Activated CD4-positive, alpha-beta T cell treated with anti-CD3 and anti-CD28 coated beads for 1 hour (primary cell): ENCODE measurements around the gene EXD3.

Source experiments
- DNase-seq: peaks from one replicate; pipeline ENCODE4 v3.0.0-alpha.2; 2020

EXD3 gene

GRCh38 chr9:137374131-137374845 is 48.7 kb downstream of the EXD3 start:
- DNase-seq: no peak

GRCh38 chr9:137373611-137373980 is 49.4 kb downstream of the EXD3 start:
- no peak for DNase-seq

- no peak for DNase-seq
These were observed 50.0 kb downstream of the EXD3 start for GRCh38 chr9:137372693-137373610.

- no peak for DNase-seq
These were observed 50.9 kb downstream of the EXD3 start for GRCh38 chr9:137371946-137372651.

GRCh38 chr9:137371521-137371941 is 51.4 kb downstream of the EXD3 start:
- no peak for DNase-seq

DNA sequence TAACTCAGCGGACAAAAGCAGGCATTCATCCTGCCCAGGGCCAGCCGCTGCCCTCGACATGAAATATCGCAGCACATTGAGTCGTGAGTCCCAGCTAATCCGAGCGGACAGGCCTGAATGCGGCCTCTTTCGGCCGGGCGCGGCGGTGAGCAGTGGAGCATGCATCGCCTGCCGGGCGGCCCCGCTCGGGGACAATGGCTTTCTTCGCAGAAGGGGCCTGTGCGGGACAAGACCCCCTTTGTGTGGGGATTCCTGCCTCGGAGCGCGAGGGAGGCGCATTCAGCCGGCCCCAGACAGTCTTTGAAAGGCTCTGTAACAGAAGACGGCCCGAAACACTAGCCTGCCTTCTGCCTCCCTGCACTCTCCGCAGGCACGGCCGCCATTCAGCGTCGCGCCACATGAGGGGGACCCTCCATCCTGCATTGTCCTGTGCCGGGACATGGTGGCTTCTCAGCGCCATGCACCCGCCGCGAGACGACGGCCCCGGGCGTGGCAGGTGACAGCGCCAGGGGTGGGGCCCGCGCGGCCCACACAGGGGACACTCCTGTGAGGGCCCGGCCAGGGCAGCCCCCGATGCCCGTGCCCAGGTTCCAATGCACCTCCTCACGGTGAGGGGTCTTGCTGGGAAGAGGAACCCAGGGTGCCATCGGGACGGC is 52.0 kb downstream of the EXD3 start:
- DNase-seq: no peak

- DNase-seq: no peak
These were observed 52.8 kb downstream of the EXD3 start for GRCh38 chr9:137369911-137370764.

DNA sequence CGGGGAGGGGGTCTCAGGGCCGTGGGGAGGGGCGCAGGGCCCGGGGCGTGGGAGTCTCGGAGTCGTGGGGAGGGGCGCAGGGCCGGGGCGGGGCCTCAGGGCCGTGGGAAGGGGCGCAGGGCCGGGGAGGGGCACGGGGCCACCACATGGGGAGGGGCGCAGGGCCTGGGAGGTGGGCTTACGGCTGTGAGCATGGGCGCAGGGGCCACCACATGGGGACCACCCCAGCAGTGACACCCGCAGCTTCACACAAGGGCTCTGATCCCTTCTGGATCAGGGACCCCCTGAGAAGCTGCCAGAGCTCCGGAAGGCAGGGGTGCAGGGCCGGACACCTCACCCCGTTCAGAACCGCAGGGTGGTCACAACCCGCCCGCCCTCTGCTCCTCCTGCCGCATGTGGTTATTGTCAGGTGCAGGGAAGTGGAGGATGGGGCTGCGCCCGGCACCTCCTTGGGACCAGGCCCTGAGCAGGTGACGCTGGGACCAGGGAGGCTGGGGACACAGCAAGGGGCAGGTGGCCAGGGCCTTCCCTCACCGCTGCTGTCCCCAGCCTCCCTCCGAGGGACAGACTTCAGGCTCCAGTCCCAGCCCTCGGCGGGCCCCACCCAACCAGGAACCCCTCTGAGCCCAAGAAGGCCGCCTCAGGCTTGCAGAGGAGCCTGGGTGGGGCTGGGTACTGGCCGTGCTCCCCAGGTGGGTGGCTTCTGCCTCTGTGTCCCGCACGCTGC is 53.7 kb downstream of the EXD3 start:
- DNase-seq: no peak

DNA sequence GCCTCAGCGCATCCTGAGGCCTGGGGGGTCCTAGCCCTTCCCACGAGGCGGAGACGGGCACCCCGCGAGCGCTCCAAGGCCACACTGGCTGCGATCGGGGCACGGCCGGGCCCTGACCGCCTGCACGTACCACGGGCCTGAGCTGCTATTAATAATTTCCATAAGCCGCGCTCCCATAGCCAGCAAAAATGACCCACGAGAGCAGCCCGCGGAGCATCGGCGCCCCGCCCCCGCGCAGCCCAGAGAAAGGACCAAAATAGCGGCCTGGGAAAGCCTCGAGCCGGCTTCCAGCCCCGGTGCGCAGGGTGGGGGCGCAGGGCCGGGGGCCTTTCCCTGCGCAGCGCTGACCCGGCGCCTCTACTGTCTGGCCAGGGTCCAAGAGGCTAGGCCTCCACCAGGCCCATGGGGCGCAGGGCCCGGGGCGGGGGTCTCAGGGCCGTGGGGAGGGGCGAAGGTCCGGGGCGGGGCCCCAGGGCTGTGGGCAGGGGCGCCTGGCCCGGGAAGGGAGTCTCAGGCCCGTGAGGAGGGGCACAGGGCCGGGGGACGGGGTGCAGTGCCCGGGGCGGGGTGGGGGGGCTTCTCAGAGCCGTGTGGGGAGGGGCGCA is 54.4 kb downstream of the EXD3 start:
- DNase-seq: no peak

GRCh38 chr9:137367506-137368430 is 55.2 kb downstream of the EXD3 start:
- no peak for DNase-seq

DNA sequence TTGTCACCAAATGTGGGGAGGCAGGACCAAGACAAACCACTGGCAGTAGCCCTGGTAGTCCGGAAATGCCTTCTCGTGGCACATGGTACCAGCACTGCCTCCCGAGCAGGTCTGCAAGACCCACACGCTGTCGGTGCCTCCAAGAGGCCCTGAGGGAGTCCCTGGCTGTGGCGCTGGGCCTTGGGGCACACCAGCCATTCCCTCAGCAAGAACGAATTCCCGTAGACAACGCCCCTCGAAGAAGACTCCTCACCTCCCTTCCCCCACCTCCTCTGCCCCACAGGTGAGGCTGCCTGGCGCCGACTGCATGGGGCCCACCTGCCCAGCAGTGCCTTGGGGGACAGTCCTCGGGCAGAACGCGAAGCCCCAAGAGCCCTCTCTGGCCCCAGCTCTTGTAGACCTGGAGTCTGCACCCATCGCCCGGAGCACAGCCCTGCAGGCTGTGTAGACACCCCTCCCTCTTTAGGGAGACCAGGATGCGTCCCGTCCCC is 56.0 kb downstream of the EXD3 start:
- DNase-seq: no peak

DNA sequence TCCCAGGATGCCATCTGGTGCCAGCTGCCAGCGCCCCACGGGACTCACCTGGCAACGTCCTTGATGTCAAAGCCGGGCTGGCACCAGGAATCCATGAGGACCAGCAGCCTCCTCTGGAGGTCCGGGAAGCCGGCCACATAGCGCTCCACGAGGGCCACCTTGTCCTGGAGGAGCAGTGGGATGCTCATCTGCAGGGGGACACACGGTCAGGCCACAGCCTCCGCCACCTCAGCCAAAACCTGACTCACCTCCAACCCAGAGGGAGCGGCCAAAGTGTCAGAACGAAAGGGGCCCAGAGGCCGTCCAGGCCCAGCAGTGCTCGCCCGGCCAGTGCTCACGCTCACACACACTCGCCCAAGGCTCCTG is 56.5 kb downstream of the EXD3 start:
- DNase-seq: no peak

GRCh38 chr9:137365552-137366444 is 57.2 kb downstream of the EXD3 start:
- no peak for DNase-seq

GRCh38 chr9:137365056-137365455 is 57.9 kb downstream of the EXD3 start:
- DNase-seq: no peak

- no peak for DNase-seq
These were observed 63.1 kb downstream of the EXD3 start for GRCh38 chr9:137359850-137360249.

DNA sequence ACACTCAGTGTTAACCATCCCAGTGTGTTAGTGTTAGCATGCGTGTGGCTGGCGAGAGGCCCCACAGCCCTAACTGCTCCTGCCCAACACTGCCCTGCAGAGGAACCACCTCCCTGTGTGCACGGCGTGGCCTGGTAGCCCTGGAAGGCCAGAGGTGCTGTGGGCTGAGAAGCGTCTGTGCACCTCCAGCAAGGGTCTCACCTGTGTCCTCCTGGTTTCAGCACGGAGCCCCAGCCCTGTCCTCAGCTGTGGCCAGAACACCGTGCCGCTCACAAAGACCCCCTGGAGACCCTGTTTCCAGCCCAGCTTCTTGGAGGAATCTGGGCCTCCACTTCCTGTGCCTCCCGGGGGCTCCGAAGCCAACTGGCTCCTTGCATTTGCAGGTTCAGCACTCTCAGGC is 64.8 kb downstream of the EXD3 start:
- DNase-seq: no peak

- DNase-seq: no peak
These were observed 65.8 kb downstream of the EXD3 start for GRCh38 chr9:137357166-137357565.

DNA sequence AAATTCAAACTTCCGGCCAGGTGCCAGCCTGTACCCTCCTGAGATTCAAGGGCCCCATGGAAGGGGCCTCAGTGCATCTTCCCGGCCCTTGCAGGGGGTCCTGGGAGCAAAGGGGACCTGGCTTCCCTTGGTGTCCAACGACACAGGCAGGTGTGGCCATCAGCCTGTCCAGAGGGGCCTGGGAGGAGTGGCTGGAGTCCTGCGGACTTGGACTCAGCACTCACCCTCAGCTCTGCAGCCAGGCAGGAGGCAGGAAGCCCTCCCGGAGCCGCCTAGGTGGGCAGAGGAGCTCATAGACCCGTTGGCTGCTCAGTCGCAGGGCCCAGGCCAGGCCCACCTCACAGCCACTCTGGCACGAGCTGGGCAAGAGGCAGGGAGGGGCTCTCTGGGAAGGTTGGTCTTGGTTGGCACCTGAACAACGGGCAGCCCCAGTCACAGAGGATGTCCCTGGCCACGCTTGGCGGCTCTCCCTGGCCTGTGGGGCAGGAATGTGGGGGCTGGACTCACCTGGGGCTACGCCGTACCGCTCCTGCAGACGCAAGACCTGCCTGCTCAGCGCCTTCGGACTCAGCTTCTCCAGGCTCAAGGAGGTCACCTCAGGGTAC is 67.1 kb downstream of the EXD3 start:
- DNase-seq: no peak
